Heart right ventricle (tissue), 16 donors: ENCODE results near the gene RECQL5. TPM values are rescaled to one million over a fixed set of nuclear protein-coding genes. Genes with fewer than 3 reads are reported as not detected.
"Not testable (repeated sequence)": the region's sequence is repeated elsewhere in the genome, so short reads cannot be mapped to it uniquely, and the experiment has no call there.

Source experiments
- ATAC-seq, 8 donors: fragments of 200-7000 bp; cut with Tn5 transposase; one replicate each; pipeline ENCODE4 v1.9.1; 2020; ENCODE audit warnings: mild to moderate bottlenecking in 8 of 8, moderate library complexity in 8 of 8, moderate number of reproducible peaks in 1 of 8
- DNase-seq, 2 donors: peaks; one replicate each; pipeline ENCODE4 v3.0.0-alpha.2; 2020
- H3K27ac ChIP-seq, 10 donors: fragments of 200-600 bp; sonication (generic) in 2 of 10; one replicate each; pipeline versions ENCODE4 v1.5.0 to v1.8.0; 2020 to 2022; ENCODE audit warnings: mild to moderate bottlenecking in 3 of 10
- H3K27me3 ChIP-seq, 7 donors: fragments of 200-600 bp; one replicate each; pipeline ENCODE4 v1.8.0; 2021 to 2022; ENCODE audit warnings: mild to moderate bottlenecking in 2 of 7
- H3K36me3 ChIP-seq, 9 donors: fragments of 200-600 bp; sonication (generic) in 1 of 9; one replicate each; pipeline versions ENCODE4 v1.5.0 to v1.8.0; 2020 to 2022; ENCODE audit warnings: mild to moderate bottlenecking in 2 of 9
- H3K4me1 ChIP-seq, 9 donors: fragments of 200-600 bp; sonication (generic) in 1 of 9; one replicate each; pipeline versions ENCODE4 v1.5.0 to v1.8.0; 2020 to 2022; ENCODE audit warnings: mild to moderate bottlenecking in 4 of 9
- H3K4me3 ChIP-seq, 10 donors: fragments of 200-600 bp; sonication (generic) in 2 of 10; one replicate each; pipeline versions ENCODE4 v1.5.0 to v1.8.0; 2020 to 2022; ENCODE audit warnings: mild to moderate bottlenecking in 7 of 10, moderate library complexity in 2 of 10
- H3K9me3 ChIP-seq, 11 donors: fragments of 200-600 bp in 10 of 11; sonication (generic) in 2 of 11; one replicate each; pipeline versions ENCODE4 v1.5.0 to v1.8.0; 2013 to 2022; ENCODE audit warnings: mild to moderate bottlenecking in 2 of 11, control low read depth in 1 of 11, moderate library complexity in 1 of 11
- CTCF ChIP-seq, 9 donors: fragments of 200-600 bp; sonication (generic) in 2 of 9; IDR thresholded peaks; one replicate each; pipeline versions ENCODE4 v1.5.0 to v1.8.0; 2021 to 2022; ENCODE audit warnings: antibody characterized with exemption in 9 of 9, mild to moderate bottlenecking in 5 of 9, moderate library complexity in 1 of 9
- WGBS, 2 donors: extraction: QIAGEN DNeasy Blood & Tissue Kit; methylation state at CpG; one replicate each; pipeline ENCODE4 v1.1.7; 2013; ENCODE audit warnings: inconsistent platforms in 1 of 2; 5-methylcytosine and 5-hydroxymethylcytosine counted together
- intact Hi-C, 10 donors: fragments of 100-400 bp; cut with DNase I; formaldehyde crosslinking; loops; one replicate each; pipeline versions ENCODE4 v1.11.1 to v1.14.2; 2022
- polyA plus RNA-seq, 2 donors: library from polyadenylated mRNA; stranded (reverse); fragments of 200-250 nt; gene quantifications; one replicate each; pipeline ENCODE4 v1.2.3, GENCODE V29; 2013
- total RNA-seq, 10 donors: library from RNA; stranded (reverse); fragmentation: NEBNext Ultra II Directional in 3 of 10; extraction: Animal tissue kit (Norgen Biotek cat#: 25700) in 3 of 10; gene quantifications; one replicate each; pipeline versions ENCODE4 v1.2.1 to v1.2.4, GENCODE V29; 2021 to 2023
- donor health status: Arrhythmogenic right ventricular cardiomyopathy.
- donor health status: ischemic (EF 13 %, LVEDD 7.1; RV severe dilation, severe dysfunction).
- donor health status: healthy with polysubstance abuse.
- donor health status: DM: no; HTN: yes; CAD: no.
- donor health status: DM: no; HTN: no; CAD: no.
- donor health status: ischemic (EF 25% LVEDD 6.9; RV normal size, moderate dysfunction).
- donor health status: ischemic (EF 25% LVEDD 5.7; RV mildly dilated, moderate dysfunction).
- donor health status: healthy.
- donor health status: DM: yes; HTN: yes; CAD: no.
- donor health status: Ischemic cardiomyopathy.
- donor health status: ischemic (EF 35%, LVEDD 5.7; RV mildly dilated, moderate dysfunction).
- donor health status: nonischemic (EF 11% LVEDD 7.7; RV severe dilation, severe dysfunction).
- donor health status: DM: yes; HTN: yes; CAD: no.
- donor health status: PGD.
- donor health status: ischemic (EF 29% LVEDD 5.4; RV normal size, mild dysfunction).
- donor health status: nonischemic (EF 23%, LVEDD 6.1; RV moderate dilation, normal function).

The RECQL5 gene
- total and polyA plus RNA-seq, 12 donors, result 6.3 to 32.1 (median 10.7) TPM

DNA sequence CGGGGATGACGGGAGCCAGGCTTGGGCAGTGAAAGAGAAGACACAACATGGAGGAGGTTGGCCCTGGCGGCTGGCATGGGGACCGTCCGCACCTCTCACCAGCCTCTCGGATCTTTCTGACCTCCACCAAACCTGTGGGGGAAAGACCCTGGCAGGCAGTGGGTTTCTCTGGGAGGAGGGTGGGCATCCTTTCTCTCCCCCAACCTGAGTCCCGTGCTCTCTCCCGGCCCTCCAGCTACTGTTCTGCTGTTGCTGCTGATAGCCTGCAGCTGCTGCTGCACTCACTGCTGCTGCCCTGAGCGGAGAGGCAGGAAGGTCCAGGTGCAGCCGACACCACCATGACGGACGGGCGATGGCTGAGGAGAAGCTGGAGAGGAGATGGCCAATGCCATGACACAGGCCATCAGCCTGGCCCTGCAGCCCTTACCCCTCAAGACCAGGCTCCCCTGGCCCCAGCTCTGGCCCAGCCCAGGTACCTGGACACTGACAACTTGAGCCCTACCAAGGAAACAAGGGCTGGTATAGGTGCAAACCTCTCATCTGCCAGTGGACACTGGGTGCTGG is 26.3 kb downstream of the RECQL5 start:
- peak overlapping the region in 6 of 10 donors; percentile 10 to 78 (median 66) for H3K27ac ChIP-seq
- intact Hi-C loops, result no loop called here
- DNase-seq, result no peak
- peaks cover 0 to 70% (median 46%) of the 10 kb centered on the region in 9 donors for H3K4me1 ChIP-seq
- TF ChIP-seq CTCF (IDR thresholded peaks at IDR 0.05), result no peak
- WGBS, 2 donors, result 93 to 96% methylated on average over 13 of the region's 13 CpGs
- no peak overlapping the region for H3K4me3 ChIP-seq
- no peaks in the 10 kb centered on the region for H3K9me3 ChIP-seq
- ATAC-seq, result no peak
- H3K36me3 ChIP-seq, result peaks cover 0 to 43% (median 0%) of the 10 kb centered on the region in 9 donors
- H3K27me3 ChIP-seq, result no peaks in the 10 kb centered on the region

DNA sequence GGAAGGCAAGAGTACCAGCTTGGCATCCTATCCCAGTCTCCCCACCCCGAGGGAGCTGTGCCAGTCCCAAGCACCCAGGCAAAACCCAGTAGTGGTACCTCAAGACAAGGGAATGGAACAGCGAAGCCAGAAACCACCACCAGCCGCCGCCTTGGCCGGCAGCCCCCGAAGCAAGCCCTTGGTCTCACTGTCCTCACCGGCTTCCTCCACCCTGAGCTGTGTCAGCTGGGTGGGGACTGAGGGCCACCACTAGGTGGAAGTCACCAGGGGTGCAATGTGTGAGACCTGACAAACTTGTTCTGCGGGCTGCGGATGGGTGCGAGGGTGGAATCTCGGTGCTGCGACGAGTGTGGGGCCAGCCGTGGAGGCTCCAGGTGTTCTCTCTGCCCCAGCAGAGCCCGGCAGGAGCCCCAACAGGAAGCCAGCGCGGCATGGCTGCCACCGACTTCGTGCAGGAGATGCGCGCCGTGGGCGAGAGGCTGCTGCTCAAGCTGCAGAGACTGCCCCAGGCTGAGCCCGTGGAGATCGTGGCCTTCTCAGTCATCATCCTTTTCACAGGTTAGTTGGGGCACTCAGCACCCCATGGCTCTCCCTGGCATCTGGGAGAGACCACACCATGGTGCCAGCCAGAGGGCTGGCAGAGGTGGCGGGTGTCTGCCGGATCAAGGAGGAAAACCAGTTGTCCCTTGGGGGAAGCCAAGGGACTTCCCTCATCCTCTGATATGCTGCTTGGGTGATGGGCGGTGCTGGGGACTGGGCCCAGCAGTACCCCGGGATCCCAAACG is 27.0 kb downstream of the RECQL5 start:
- 92 to 93% methylated on average over 30 of the region's 30 CpGs for WGBS, 2 donors
- H3K9me3 ChIP-seq, result no peaks in the 10 kb centered on the region
- H3K27ac ChIP-seq, result peak overlapping the region in 3 of 10 donors; percentile 60 to 73 (median 67)
- H3K36me3 ChIP-seq, result peaks cover 0 to 36% (median 0%) of the 10 kb centered on the region in 9 donors
- no peak overlapping the region for H3K4me3 ChIP-seq
- no peak for TF ChIP-seq CTCF (IDR thresholded peaks at IDR 0.05)
- intact Hi-C loops, result loop anchor here in 1 of 10 donors (10.0 kb wide), 1 partner anchor 55 kb away; no protein-coding TSS in a partner anchor
- H3K4me1 ChIP-seq, result peaks cover 0 to 76% (median 46%) of the 10 kb centered on the region in 9 donors
- ATAC-seq (no peak), DNase-seq (no peak)
- no peaks in the 10 kb centered on the region for H3K27me3 ChIP-seq

DNA sequence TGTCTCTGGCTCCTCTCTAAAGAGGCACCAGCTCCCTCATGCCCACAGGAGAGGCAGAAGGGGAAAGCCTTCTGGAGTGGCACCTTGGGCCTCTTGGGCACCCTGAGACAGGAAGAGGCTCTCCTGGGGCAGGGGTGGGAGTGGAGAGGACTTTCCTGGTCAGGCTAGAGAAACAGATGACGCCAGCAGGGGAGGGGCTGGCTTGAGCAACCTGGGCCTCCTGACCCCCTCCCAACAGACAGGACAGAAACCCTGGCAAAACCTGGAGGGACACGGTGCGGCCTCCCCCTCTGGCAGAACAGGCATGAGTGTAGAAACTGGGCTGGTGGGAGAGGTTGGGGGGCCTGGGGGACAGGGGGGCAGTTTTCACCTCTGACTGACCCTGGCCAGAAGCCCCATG is 27.6 kb downstream of the RECQL5 start:
- intact Hi-C loops, result loop anchor here in 1 of 10 donors (10.0 kb wide), 1 partner anchor 55 kb away; no protein-coding TSS in a partner anchor
- Histone ChIP-seq H3K36me3 (peaks cover 0 to 33% (median 0%) of the 10 kb centered on the region in 9 donors), H3K4me3 (no peak overlapping the region), H3K9me3 (no peaks in the 10 kb centered on the region), H3K4me1 (peaks cover 2 to 83% (median 51%) of the 10 kb centered on the region in 9 donors), H3K27me3 (no peaks in the 10 kb centered on the region), H3K27ac (peak overlapping the region in 8 of 10 donors; percentile 26 to 73 (median 62))
- WGBS, 2 donors, result 96 to 98% methylated on average over 3 of the region's 3 CpGs
- DNase-seq (no peak), ATAC-seq (no peak)
- no peak for TF ChIP-seq CTCF (IDR thresholded peaks at IDR 0.05)

GRCh38 chr17:75638893-75639292 is 28.1 kb downstream of the RECQL5 start:
- no peaks in the 10 kb centered on the region for H3K9me3 ChIP-seq
- H3K36me3 ChIP-seq, result peaks cover 0 to 30% (median 0%) of the 10 kb centered on the region in 9 donors
- no peak overlapping the region for H3K4me3 ChIP-seq
- peaks cover 6 to 87% (median 55%) of the 10 kb centered on the region in 9 donors for H3K4me1 ChIP-seq
- WGBS, 2 donors, result 38 to 70% methylated on average over 13 of the region's 13 CpGs
- peak; percentile 36 to 56 for DNase-seq
- no peaks in the 10 kb centered on the region for H3K27me3 ChIP-seq
- peak overlapping the region in 8 of 10 donors; percentile 26 to 73 (median 62) for H3K27ac ChIP-seq
- TF ChIP-seq CTCF (IDR thresholded peaks at IDR 0.05), result no peak
- intact Hi-C loops, result loop anchor here in 1 of 10 donors (10.0 kb wide), 1 partner anchor 56 kb away; no protein-coding TSS in a partner anchor
- peak in 5 of 8 donors; percentile 3 to 18 (median 4) for ATAC-seq

GRCh38 chr17:75638039-75638438 is 28.9 kb downstream of the RECQL5 start:
- not testable (repeated sequence) for DNase-seq, H3K4me3 ChIP-seq, H3K27me3 ChIP-seq, ATAC-seq, H3K9me3 ChIP-seq
- H3K4me1 ChIP-seq, result peaks cover 14 to 92% (median 64%) of the 10 kb centered on the region in 9 donors
- H3K36me3 ChIP-seq, result peaks cover 0 to 22% (median 0%) of the 10 kb centered on the region in 9 donors
- 96 to 97% methylated on average over 12 of the region's 12 CpGs for WGBS, 2 donors
- intact Hi-C loops, result loop anchor here in 1 of 10 donors (10.0 kb wide), 1 partner anchor 57 kb away; no protein-coding TSS in a partner anchor
- H3K27ac ChIP-seq, result peak overlapping the region in 6 of 10 donors; percentile 85 to 94 (median 89)
